DMS53 (cell line): ENCODE measurements around the gene MAST2.
"Not testable (repeated sequence)": the region's sequence is repeated elsewhere in the genome, so short reads cannot be mapped to it uniquely, and the experiment has no call there.

ENCODE experiments used
- DNase-seq: peaks from one replicate; lab custom pipeline; 2025; lab: John Stamatoyannopoulos, UW

Gene MAST2

GRCh38 chr1:45938029-45938428 lies 134.6 kb downstream of the MAST2 start:
- DNase-seq, result no peak

- no peak for DNase-seq
Observed at GRCh38 chr1:45942411-45942810, 139.0 kb downstream of the MAST2 start.

- no peak for DNase-seq
Observed at GRCh38 chr1:45943185-45943584, 139.8 kb downstream of the MAST2 start.

DNA sequence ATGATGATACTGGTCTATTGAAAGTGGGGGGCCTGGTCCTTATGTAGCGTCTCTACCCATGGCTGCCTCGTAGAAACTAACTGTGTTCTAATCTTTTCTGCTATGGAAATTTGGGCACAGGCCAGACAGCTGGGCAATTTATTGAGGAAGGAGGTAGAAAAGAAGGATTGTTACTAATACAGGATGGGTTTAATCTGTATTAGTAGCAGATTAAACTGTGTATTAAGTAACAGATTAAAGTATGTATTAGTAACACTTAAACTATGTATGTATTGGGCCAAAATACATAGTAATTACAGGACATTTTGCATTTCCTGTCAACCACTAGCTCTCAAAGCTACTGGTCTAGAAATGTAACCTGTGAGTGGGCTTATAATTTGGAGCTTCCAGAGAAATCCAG lies 142.0 kb downstream of the MAST2 start:
- no peak for DNase-seq

DNA sequence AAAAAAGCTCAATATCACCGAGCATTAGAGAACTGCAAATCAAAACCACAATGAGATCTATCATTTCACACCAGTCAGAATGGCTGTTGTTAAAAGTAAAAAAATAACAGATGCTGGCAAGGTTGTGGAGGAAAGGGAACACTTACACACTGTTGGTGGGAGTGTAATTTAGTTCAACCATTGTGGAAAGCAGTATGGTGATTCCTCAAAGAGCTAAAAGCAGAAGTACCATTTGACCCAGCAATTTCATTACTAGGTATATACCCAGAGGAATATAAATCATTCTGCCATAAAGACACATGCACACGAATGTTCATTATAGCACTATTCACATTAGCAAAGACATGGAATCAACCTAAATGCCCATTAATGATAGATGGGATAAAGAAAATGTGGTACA lies 146.1 kb downstream of the MAST2 start:
- DNase-seq, result not testable (repeated sequence)

DNA sequence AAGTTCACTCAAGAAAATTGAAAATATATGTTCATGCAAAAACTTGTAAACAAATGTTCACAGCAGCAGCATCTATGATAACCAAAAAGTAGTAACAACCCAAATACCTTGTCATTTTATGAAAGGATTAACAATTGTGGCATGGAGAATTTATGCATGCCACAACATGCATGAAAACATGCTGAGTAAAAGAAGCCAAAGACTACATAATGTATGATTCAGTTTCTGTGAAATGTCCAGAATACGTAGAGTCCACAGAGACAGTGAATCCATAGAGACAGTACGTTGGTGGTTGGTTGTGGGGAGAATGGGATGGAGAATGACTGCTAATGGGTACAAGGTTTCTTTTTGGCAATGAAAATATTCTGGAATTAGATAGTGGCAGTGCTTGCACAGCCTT lies 148.7 kb downstream of the MAST2 start:
- no peak for DNase-seq

- DNase-seq, result peak; percentile 84
Observed at GRCh38 chr1:45953934-45954847, 150.8 kb downstream of the MAST2 start.

DNA sequence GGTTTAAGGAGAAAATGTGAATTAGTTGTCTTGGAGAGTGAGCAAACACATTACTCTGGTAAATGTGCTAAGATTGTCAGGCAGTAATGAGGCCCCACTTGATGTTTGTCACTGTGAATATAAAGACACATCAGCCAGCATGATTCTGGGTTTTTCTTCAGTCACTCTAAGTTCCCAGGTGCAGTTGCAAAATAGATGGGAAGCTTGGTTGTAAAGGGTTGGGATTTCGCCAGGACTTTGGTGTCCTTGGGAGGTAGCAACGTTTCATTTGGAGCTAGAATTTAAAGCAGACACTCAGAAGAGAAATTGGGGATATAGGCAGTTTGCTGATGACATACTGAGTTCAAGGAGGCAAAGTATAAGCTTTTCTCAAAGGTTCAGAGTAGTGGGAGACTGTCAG lies 154.3 kb downstream of the MAST2 start:
- DNase-seq, result no peak

DNA sequence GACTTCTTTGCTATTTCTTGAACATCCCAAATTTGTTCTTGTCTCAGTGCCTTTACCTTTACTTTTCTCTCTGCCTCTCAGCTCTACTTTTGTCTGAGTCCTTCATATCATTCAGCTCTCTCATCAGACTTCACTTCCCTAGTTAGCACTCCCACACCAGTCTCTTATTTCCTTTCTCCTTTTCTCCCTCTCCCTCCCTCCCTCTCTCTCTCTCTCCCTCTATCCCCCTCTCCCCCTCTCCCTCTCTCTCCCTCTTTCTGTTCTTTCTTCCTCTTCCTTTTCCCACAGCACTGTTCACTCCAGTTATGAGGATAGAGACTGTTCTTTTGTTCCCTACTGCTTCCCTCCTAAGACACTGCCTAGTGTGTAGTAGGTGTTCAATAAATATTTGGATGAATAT lies 154.9 kb downstream of the MAST2 start:
- no peak for DNase-seq

- DNase-seq, result peak; percentile 49
Observed at GRCh38 chr1:45960930-45961715, 157.7 kb downstream of the MAST2 start.

- not testable (repeated sequence) for DNase-seq
Observed at GRCh38 chr1:45961936-45962335, 158.5 kb downstream of the MAST2 start.

- no peak for DNase-seq
Observed at GRCh38 chr1:45968941-45969666, 165.7 kb downstream of the MAST2 start.

- no peak for DNase-seq
Observed at GRCh38 chr1:45969866-45970265, 166.5 kb downstream of the MAST2 start.

DNA sequence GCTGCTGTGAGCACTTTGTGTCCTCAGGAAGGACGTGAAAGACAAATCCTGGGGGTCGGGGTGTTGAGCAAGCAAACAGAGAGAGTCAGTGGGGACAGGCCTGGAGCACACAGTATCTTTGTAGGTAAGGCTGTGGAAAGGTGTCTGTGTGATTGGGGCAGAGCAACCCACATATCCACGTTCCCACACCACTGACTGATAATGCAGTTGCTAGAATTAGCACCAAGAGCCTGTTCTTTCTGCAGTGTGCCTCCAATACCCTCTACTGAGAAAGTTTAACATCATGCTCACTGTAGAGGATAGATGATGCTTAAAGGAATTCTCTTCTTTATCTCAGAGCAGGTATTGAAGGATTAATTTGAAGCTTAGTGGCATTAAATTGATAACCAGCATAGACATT lies 167.9 kb downstream of the MAST2 start:
- DNase-seq, result no peak

- no peak for DNase-seq
Observed at GRCh38 chr1:45971922-45972531, 168.6 kb downstream of the MAST2 start.

DNA sequence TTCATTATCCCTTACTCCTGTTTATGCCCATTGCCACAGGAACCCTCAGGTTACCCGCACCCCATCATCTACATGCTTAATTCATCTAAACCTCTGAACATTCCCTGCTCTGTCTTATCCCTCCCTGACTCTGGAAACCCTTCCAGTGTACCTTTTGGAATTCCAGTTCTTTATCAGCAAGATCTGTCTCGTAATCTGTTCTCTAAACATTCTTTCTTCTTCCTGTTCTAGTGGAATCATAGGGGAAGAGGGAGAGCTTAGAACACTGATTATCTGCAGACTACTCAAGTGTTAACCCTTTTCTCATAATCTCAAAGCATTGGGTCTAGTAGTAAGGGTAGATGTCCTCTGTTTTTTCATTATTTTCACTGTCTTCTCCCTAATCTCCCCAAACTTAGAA lies 169.2 kb downstream of the MAST2 start:
- DNase-seq, result no peak

DNA sequence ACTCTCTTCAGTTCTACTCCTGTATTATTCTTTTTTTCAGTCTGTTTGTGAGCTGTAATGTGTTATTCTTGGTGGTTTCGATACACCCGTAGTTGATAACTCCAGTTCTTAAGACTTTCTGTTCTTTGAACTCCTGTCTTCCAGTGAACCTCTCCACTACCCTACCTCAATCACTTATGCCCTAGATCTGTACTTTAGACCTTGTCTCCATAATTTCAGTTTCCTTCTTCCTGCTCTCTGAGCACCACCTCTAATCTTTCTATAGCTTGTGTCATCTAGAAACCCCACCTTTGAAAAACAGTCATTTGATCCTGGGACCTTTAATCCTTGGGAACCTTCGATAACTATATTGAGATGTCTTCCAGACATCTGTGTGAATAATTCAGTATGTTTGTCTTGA lies 169.7 kb downstream of the MAST2 start:
- DNase-seq, result peak; percentile 32

- peak; percentile 88 for DNase-seq
Observed at GRCh38 chr1:45974541-45975269, 171.3 kb downstream of the MAST2 start.

- DNase-seq, result no peak
Observed at GRCh38 chr1:45976623-45977022, 173.2 kb downstream of the MAST2 start.

DNA sequence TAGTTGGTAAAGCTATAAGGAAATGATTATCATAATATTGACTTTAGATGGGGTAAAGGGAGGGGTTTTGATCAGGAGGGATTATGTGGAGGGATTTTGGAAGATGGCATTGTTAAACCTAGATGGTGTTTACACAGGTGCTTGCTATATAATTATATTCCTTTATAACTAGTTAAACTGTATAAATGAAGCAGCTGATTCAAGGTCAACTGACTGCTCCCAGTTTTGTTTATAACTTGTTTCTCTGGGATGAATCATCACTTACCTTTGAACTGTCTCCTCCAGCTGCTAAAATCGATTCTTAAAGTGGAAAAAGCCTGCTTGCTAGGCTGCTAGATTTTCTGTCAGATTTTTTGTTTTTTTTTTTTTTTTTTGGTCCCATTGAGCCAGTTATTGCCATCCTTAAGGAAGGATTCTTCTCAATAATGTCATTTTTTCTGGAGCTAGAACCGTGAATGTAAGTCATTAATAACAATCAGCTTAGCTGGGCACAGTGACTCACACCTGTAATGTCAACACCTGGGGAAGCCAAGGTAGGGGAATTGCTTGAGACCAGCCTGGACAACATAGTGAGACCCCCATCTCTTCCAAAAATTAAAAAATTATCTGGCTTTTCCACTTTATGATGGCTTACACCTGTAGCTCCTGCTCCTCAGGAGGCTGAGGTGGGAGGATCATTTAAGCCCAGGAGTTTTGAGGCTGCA lies 175.8 kb downstream of the MAST2 start:
- peak; percentile 98 for DNase-seq

DNA sequence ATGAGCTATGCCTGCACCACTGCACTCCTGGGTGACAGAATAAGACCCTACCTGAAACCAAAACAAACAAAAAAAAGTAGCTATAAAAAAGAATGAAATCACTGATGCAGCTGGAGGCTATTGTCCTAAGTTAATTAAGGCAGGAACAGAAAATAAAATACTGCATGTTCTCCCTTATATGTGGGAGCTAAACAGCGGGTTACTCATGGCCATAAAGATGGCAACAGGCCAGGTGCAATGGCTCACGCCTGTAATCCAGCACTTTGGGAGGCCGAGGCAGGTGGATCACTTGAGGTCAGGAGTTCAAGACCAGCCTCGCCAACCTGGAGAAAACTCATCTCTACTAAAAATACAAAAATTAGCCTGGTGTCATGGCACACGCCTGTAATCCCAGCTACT lies 176.4 kb downstream of the MAST2 start:
- peak; percentile 80 for DNase-seq
